Activated naive CD4-positive, alpha-beta T cell treated with Interleukin-2 at 50 U/mL for 16 hours (primary cell): ENCODE measurements around the gene AHDC1.
"Not testable (repeated sequence)": the region's sequence is repeated elsewhere in the genome, so short reads cannot be mapped to it uniquely, and the experiment has no call there.

Experiments used
- DNase-seq: peaks from one replicate; pipeline ENCODE4 v3.0.0-alpha.2; 2020

AHDC1 gene

GRCh38 chr1:27632387-27633297 lies 28.7 kb upstream of the AHDC1 start:
- DNase-seq = peak; percentile 62

- DNase-seq = no peak
Observed at GRCh38 chr1:27630859-27631491, 27.0 kb upstream of the AHDC1 start.

DNA sequence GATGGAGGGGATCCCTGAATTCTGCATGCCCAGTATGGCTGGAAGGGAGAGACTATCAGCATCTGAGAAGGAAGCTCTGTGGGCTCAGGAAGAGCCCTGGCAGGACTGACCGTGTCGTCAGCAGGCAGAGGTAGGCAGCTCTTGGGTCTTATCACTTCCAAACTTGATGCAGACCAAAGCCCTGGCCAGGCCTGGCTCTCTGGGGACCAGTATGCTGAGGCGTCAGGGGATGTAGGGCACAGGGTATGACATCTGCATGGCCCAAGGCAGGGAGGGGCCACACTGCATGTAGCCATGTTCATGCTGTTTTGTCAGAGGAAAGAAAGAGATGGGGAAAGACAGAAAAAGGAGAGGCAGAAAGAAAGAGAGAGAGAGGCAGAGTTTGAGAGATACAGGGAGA lies 24.8 kb upstream of the AHDC1 start:
- DNase-seq = no peak

- not testable (repeated sequence) for DNase-seq
Observed at GRCh38 chr1:27627733-27628132, 23.8 kb upstream of the AHDC1 start.

DNA sequence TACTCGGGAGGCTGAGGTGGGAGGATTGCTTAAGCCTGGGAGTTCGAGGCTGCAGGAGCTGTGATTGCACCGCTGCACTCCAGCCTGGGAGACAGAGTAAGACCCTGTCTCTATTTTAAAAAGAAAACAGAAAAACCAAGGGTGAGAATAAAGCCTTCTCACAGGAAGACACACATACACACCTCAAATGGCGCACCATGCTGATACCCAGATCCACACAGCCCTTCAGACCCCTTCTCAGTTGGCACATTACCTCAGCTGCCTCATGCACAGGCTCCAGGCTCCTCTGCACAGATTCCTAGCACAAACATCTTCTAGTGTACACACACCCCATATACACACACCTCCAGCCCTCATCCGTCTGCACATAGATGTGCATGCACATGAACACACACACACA lies 23.1 kb upstream of the AHDC1 start:
- DNase-seq = no peak

DNA sequence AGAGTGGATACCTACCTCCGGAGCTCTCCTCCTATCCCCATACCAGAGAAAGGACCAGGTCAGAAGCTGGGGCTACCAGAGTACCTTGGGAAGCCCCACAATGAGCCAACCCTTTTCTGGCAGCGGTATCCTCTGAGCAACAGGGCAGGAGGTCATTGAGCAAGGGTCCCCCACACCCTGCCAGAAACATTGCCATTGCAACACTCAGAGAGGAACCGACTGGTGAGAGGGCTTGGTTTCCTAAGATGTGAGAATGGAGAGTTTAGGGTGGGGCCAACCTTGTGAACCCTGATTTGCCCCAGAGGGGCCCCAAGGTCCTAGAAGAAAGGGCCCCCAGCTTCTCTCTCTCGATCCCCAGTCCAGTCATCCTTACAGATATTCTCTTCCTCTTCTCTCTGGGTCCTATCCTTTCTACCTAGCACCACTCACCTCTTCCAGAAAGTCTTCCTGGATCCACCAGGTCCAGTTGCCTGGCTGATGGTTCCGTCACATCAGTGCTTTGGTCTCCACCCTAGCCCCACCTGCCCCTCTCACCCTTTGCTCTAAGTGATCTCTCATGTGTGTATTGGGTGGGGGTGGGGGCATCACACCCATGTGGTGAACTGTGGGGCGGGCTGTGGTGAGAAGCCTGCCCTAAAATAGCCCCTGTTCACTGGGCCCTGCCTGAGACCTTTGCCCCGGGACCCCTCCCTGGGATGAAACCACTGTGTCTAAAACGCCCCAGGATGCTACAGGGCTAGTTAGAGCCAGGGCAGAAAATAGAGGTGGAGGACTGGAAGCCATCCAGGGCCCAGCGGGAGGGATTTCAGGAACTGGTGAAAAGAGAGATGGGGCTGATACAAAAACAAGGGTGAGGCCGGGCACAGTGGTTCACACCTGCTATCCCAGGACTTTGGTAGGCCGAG lies 22.3 kb upstream of the AHDC1 start:
- no peak for DNase-seq

GRCh38 chr1:27624467-27625178 lies 20.7 kb upstream of the AHDC1 start:
- DNase-seq = no peak

GRCh38 chr1:27623327-27624212 lies 19.6 kb upstream of the AHDC1 start:
- no peak for DNase-seq

GRCh38 chr1:27622828-27623227 lies 18.9 kb upstream of the AHDC1 start:
- no peak for DNase-seq

- no peak for DNase-seq
Observed at GRCh38 chr1:27621051-27621920, 17.3 kb upstream of the AHDC1 start.

- DNase-seq = not testable (repeated sequence)
Observed at GRCh38 chr1:27619782-27620438, 16.0 kb upstream of the AHDC1 start.

GRCh38 chr1:27618341-27619082 lies 14.6 kb upstream of the AHDC1 start:
- DNase-seq = peak; percentile 29

DNA sequence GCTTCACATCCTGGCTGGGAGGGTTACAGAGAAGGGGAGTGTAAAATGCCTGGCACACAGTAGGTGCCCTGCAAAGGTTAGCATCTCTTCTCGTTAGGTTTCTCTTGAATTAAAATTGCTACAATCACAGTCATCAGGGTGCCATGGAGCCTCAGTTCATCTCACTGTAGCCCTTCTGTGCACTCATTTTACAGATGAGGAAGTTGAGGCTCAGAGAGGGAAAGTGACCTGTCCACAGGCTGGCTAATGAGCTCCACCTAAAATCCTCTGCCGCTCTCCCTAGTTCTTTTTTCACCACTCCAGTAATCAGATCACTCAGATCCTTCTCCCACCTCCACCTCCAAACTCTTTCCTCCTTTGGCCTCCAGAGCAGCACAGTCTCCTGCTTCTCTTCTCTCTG lies 13.5 kb upstream of the AHDC1 start:
- no peak for DNase-seq

DNA sequence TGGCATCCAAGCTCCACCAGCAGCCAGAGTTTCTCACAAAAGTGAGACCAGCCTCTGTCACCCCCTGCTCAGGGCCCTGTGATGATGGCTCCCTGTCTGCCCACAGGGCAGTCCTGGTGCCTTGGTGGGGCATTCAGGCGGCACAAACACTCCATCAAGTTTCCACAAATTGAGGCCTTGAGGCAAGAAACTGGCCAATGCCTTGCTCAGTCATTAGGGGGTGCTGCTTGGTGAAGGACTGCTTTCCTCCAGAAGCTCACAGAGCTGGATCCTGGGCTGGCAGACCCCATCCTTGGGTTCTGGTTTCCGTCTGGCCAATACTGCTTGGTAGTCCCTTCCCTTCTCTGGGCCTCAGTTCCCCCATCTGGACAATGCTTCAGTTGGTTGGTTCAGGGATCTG lies 12.5 kb upstream of the AHDC1 start:
- DNase-seq = no peak

DNA sequence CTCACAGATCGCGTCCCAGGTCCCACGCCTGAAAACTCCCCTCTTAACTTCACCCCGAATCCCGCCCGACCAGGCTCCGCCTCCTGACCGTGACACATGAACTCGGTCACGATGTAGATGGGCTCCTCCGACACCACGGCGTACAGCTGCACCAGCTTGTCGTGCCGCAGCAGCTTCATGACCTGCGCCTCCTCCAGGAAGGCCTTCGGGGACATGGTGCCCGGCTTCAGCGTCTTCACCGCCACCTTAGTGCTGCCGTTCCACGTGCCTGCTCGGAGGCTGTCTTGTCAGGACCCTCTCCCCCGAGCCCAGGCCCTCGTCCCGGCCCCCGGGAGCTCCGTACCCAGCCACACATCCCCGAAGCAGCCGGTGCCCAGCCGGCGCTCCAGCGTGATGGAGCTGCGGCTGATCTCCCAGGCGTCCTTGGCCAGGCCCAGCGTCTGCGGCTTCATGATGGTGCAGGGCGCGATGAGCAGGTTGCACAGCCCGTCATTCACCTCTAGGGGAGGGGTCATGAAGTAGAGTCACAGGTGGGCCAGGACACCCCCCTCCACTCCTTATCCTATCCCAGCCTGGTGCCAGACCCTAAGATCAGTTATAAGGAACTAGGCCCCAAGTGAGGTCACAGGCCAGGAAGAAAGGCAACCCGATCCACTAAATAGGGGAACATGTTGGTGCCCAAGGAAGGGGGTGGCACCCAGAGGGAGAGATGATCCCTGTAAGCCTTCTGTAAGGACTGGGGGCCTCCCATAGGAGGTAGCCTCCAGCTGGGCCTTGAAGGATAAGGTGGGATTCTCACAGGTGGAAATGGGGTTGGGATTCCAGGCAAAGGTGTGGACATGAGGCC lies 11.6 kb upstream of the AHDC1 start:
- no peak for DNase-seq

DNA sequence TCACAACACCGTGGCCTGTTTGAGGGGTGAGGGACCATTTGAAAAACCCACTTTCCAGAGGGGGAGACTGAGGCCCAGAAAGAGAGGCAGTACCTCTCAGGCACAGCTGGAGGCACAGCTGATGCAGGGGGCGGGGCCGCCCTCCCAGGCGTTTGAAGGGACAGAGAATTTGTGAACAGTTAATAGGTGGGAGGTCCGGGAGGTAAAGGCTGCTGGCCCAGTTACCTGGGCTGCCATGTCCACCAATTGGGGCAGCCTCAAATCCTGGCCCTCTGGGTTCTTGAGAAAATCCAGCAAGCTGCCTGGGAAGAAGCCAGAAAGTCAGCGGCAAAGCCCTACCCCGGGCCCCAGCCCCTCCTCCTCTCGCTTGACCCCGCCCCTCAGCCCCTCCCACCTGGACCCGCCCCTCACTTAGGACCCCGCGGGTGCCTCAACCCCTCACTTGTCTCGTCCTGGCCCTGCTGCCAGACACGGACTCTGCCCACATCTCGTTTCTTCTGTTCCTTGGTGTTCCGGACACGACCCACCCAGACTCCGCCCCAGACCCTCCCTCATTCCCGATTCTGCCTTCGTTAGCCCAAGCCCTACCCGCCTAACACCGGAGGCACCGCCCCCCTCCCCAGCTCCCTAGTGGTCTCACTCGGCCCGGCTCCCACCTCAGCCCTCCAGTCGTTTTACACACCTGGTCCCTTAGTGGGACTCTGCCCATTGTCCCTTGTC lies 10.8 kb upstream of the AHDC1 start:
- DNase-seq = no peak

DNA sequence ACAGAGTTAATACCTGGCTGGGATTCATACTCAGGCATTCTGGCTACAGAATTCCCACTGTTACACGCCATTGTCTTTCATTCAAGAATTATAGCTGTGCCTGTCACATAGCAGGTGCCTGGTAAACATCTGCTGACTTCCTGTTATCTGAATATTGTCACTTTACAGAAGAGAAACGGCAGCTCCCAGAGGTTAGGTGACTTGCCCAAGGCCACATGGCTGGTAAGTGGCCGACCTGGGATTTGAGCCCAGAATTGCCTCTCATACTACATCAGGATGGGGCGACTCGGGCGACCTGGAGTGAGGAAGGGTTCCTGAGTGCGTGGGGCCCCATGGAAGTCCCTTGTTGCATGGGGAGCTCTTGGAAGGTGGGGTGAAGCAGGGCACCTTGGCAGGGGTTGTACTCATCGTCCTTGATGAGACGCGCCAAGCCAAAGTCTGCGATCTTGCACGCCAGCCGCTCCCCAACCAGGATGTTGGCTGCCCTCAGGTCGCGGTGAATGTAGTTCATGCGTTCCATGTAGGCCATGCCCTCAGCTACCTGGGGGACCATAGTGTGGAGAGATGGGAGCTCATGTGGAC lies 10.2 kb upstream of the AHDC1 start:
- DNase-seq = no peak
